NT2/D1 (cell line): ENCODE data around the gene LOX.

Source experiments
- YY1 ChIP-seq: IDR thresholded peaks from 2 replicates; pipeline ENCODE4 v1.6.1; 2011; ENCODE audit not compliant: insufficient read length, insufficient read depth
- ZNF274 ChIP-seq: IDR thresholded peaks from 2 replicates; pipeline ENCODE4 v1.6.1; 2011; ENCODE audit warnings: mild to moderate bottlenecking, low read depth, low read length

DNA sequence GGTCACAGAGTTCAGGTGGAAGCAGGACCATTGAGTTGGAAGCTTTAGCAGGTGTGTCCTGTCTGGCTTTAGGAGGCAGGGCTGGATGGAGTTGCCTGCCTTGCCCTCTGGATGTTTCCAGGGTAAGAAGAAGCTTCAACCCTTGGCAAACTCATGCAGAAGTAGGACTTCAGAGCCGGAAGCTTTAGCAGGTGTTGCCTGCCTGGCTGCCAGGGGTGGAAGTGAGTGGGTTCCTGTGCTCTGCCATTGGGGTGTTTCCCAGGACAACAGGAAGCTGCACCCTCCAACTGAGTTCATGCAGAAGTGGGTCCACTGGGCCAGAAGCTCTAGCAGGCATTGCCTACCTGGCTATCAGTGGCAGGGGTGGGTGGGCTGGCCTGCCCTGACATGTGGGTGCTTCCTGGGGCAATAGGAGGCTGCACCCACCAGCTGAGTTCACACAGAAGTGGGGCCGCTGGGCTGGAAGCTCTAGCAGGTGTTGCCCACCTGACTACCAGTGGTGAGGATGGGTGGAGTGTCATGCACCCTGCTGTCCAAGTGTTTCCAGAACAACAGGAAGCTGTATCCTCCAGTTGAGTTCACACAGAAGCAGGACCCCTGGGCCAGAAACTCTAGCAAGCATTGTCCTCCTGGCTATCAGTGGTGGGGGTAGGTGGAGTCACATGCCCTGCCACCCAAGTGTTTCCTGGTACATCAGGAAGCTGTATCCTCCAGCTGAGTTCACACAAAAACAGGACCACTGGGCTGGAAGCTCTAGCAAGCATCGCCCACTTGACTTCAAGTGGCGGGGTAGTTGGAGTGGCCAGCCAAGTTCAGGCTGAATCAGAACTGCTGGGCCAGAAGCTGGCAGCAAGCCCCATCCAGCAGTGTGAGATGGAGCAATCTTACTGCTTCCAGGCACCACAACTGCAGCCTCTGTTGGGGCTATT lies 24.6 kb downstream of the LOX start:
- TF ChIP-seq YY1: no peak
- no peak for TF ChIP-seq ZNF274
